ENCODE measurements around the gene OR51I1.
A peak's percentile ranks its signal among the peaks of the same experiment; 100 is the strongest.

The OR51I1 gene, protein sequence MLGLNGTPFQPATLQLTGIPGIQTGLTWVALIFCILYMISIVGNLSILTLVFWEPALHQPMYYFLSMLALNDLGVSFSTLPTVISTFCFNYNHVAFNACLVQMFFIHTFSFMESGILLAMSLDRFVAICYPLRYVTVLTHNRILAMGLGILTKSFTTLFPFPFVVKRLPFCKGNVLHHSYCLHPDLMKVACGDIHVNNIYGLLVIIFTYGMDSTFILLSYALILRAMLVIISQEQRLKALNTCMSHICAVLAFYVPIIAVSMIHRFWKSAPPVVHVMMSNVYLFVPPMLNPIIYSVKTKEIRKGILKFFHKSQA

GRCh38 chr11:5441414-5441813, at the start of gene OR51I1:
Gene OR51I1 (minus strand): TSS chr11:5441514. CDS start chr11:5441514, 0 bp downstream.
- no peak for DNase-seq

GRCh38 chr11:5489576-5490357, 48.5 kb upstream of the OR51I1 start:
- DNase-seq = no peak

- DNase-seq = no peak
Observed at GRCh38 chr11:5488798-5489399, 47.6 kb upstream of the OR51I1 start.

DNA sequence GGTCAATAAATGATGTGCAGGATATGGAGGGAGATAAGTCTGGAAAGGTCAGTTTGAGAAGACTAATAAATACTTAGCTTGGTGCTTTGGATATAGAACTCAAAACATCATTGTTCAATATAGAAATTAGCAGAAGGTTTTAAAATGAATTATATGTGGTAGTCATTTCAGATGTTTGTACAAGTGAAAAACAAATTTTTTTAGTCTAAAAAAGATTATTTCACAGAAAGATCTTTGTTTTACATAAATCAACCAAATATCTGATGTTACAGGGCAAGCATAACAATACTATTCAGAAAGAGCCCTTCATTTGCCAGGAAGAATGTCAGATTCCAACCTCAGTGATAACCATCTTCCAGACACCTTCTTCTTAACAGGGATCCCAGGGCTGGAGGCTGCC, 47.1 kb upstream of the OR51I1 start, which contains the start of gene OR52D1:
TSS of gene OR52D1 (plus strand) at position 301 of the 400 bp plus-strand sequence. CDS start at position 323, 22 bp downstream.
- no peak for DNase-seq

DNA sequence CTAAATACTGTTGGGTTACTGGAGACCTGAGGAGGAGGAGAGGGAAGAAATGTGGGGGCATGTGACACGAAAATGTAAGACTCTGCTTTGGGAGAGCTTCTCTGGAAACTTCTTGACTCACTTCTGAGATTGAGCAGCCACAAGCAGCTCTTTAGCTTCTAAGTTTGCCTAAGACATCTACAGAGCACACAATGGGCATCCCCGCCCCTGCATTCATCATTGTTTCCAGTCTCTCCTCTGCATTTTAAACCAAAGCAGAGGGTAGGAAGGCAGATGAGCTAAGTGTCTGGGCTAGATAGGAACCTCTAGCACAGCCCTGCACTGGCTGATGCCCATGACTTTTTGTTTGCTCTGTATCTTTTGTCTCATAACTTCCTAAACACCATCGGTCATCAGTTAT, 45.1 kb upstream of the OR51I1 start:
- DNase-seq = no peak

DNA sequence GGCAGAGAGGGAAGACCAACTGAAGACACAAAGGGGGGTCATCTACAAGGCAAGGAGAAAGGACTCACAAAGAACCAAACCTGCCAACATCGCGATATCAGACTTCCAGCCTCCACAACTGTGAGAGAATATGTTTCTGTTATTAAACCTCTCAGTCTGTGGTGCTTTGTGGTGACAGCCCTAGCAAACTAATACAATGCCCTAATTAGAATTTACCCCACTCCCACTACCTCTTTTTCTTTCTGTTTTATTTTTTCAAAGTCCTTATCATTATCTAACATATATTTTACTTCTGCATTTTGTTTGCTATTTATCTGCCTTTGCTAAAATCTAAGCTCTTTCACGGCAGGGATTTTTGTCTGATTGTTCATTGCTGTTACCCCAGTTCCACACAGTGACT, 44.7 kb upstream of the OR51I1 start:
- no peak for DNase-seq

GRCh38 chr11:5476186-5476819, 35.0 kb upstream of the OR51I1 start:
- peak; percentile 69 for DNase-seq

DNA sequence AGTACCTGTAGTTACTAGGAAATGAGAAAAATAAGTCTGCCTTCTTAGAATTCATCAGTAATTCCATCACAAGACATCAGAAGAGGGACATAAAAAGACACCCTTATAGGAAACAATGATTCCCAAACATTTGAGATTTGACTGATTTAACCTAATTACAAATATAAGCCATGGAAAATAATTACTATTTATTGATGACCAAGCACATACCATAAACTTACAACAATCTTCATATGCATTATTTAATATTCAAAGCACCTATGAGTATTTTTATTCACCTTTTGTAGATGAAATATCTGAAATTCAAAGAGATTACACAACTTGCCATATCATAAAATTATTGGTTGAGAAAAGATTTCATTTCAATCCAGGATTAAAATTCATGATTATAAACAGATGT, 32.6 kb upstream of the OR51I1 start:
- DNase-seq = no peak

DNA sequence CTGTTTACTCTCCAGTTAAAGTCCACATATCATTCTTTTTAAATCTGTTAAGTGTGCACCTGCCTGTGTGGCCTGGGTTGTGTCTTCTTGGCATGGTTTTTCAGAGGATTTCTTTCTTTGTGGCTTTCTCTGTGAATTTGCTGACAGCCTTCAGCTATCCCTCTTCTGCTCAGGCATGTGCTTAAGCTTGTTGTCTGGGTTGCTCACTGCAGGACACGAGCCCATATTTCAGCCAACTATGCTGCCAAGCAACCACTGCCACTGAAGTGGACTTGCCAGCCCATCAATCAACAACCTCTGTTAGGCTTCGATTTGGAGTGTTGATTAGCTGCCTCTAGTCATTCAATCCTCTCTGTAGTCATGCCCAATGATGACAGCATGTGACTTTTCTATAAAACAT, 26.2 kb upstream of the OR51I1 start:
- no peak for DNase-seq

DNA sequence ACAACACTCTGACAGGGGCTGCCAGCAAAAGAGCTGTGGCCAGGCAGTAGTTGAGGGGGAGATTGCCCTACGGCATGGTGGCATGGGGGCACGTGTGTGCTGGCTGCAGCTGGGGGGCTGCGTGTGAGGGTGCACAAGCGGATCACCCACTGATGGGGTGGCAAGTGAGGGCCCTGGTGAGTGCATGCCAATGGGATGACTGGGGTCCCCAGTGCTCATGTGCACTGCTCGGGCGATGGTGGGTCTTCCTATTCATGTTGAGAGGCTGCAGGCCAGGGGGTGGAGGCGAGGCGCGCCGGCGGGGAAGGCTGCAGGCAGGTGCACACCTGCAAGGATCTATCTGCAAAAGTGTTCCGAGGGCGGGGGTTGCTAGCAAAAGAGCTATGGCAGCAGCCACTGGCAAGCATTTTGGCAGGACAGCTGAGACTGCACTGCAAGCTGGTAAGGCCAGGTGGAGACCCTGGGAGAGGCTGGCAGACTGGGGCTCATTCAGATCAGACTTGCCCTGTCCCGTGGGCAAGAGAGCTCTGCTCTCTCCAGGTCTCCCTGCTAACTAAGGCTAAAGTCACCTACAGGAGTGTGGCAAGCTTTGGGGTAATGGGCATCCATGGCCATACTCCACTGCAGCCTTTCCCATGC, 19.8 kb upstream of the OR51I1 start:
- DNase-seq = no peak

- no peak for DNase-seq
Observed at GRCh38 chr11:5449432-5449831, 8.1 kb upstream of the OR51I1 start.

- DNase-seq = no peak
Observed at GRCh38 chr11:5449023-5449422, 7.7 kb upstream of the OR51I1 start, which contains the start of gene OR51I2. Gene OR51I2 (plus strand): TSS chr11:5449323. CDS start chr11:5453489, 4,166 bp downstream.

DNA sequence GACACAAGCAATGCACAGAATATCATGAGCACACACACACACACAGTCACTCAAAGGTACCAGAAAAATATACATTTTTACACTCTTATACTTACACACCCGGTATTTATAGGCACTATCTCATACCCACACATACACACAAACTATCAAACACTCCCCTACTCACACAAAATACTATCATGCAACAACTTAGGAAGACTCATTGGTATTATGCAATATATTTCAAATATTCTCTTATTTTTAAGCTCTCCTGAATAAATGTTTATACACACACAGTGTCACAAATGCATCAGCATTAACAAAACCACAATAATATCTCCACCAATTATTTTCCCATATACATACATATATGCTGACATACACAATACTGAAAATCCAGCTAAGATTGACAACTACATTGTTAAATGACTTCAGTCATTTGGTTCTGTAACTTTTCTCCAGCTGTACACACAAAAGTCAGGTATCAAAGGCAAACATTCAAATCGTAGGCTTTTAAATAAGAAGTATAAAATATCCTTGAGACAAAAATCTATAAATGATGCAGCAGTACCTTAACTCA, 2.6 kb upstream of the OR51I1 start:
- DNase-seq = no peak

DNA sequence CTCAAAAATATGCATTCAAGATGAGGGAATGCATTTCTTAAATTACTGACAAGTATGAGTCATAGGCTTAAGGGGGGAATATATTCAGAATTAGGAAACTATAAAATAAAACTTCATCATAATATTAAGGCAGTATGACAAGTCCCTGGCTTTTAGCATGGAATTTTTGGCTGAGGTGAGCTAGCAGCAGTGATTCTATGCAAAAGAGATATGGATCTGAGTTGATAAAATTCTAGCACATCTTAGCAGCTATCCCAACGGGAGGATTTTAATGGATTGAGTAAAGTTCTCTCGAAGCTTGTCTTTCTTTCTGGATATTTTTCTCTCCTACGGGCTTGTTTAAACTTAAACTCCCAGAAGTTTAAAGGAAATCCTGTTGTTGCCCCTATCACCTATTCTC, 18.2 kb downstream of the OR51I1 start:
- no peak for DNase-seq

GRCh38 chr11:5421811-5422210, 19.5 kb downstream of the OR51I1 start, which contains the start of gene OR51Q1:
Gene OR51Q1 (plus strand): TSS chr11:5422111. CDS start chr11:5422201, 90 bp downstream.
- DNase-seq = no peak

DNA sequence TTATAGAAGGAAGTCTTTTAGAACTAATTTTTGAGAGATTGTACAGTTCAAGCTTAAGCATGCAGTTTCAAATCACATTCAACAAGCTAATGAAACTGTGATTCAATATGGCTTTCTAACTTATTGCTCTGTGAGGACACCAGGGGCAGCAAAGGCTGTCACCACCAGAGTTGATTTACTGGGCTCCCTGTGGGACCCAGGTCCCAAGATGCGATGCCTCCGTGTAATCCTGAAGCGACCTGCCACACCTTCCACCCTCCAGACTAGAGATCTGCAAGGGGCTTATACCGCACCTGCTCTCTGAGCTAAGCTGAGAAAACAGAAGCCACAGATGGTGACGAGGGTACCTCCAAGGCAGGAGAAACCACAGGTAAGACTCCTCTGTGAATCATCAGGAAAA, 20.3 kb downstream of the OR51I1 start:
- no peak for DNase-seq

DNA sequence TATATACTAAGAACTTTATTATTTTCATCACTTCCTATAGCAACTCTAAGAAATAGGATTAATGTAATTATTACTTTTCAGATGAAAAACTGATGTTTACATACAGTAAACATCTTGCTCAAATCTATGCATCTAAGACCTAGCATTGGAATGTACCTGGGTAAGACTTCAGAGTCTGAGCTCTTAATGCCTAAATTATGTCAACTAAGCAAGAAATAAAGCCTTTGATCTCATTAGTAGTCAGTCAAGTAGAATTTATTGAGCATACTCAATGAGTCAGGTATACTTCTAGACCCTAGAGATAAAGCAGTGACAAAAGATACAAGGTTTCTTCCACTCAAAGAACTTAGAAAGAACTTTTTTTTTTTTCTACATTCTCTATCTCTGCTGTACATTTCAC, 36.1 kb downstream of the OR51I1 start:
- DNase-seq = no peak

DNA sequence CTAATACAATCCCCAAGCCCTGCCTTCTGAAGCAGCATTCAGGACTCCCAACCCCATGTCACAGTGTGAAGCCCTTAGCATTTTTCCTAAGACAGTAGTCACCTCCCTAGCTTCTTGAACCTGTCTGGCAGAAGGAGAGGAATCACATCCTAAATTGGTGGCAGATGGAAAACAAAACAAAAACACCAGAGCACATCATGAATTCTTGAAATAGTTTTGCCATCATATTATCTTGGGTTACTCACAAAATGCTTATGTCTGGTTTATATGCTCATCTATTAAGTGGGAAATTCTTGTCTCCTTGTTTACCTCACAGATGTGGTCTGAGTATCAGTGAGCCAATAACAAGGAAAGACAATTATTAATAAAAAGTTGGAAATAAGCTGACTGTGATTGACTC, 42.4 kb downstream of the OR51I1 start:
- DNase-seq = no peak

DNA sequence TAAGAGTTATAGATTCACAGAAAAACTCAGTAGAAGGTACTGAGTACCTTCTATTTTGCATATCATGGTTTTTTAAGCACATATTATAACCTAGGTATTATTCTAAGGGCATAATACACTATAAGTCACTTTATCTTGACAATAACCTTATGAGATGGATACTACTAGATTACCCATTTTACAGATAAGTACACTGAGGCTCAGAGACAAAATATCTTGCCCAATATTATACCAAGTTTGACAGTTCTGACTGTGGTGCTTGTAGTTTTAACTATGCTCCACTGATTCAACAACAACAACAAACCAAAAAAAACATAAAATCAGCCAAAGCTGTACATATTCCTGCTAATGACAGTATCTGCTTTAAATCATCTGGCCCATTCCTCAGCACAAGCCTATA, 47.2 kb downstream of the OR51I1 start:
- DNase-seq = no peak
